SK-N-SH (cell line): ENCODE data around the gene ZMYND19. TPM values are rescaled to one million over a fixed set of nuclear protein-coding genes. Genes with fewer than 3 reads are reported as not detected.

Experiments
- CTCF ChIA-PET: fragments of 300-600, 350-600 bp; formaldehyde crosslinking; extraction: SDS; loops from one replicate; lab custom pipeline; 2021; lab: Yijun Ruan, JAX
- POLR2A ChIA-PET: fragments of 350-600 bp; sonication (Branson Sonifier 250); formaldehyde crosslinking; extraction: SDS; loops from one replicate; lab custom pipeline; 2020; ENCODE audit warnings: antibody characterized with exemption, inconsistent platforms; lab: Yijun Ruan, JAX
- DNase-seq: peaks from one replicate; pipeline ENCODE4 v3.0.0; 2012
- H2AFZ ChIP-seq: fragments of 200-600 bp; sonication (generic); 2 replicates; pipeline ENCODE4 v1.8.1; 2016; ENCODE audit warnings: antibody characterized with exemption, mild to moderate bottlenecking, low read depth
- H3F3A ChIP-seq: fragments of 200-600 bp; sonication (generic); replicated peaks from 2 replicates; pipeline ENCODE3; 2016; ENCODE audit warnings: antibody characterized with exemption, mild to moderate bottlenecking; ENCODE audit not compliant: insufficient read depth
- H3K27ac ChIP-seq, 2 experiments: fragments of 200-500 bp in 1 of 2; fragments of 200-600 bp in 1 of 2; sonication (Bioruptor generic) in 1 of 2; sonication (generic), shearing (Covaris generic) in 1 of 2; 2 replicates each; pipeline versions ENCODE4 v1.5.1 to v1.6.1; 2014 to 2016; ENCODE audit warnings: low read depth in 2 of 2, inconsistent platforms in 1 of 2, low read length in 1 of 2, mild to moderate bottlenecking in 1 of 2, mixed read lengths in 1 of 2
- H3K27me3 ChIP-seq: fragments of 200-600 bp; sonication (generic), shearing (Covaris generic); 2 replicates; pipeline ENCODE4 v1.6.1; 2016; ENCODE audit warnings: mixed run types; ENCODE audit not compliant: insufficient read depth
- H3K36me3 ChIP-seq, 2 experiments: fragments of 200-500 bp in 1 of 2; fragments of 200-600 bp in 1 of 2; sonication (Bioruptor generic) in 1 of 2; sonication (generic) in 1 of 2; replicated peaks in 1 of 2; 2 replicates each; pipeline versions ENCODE3 to v1.5.1; 2014 to 2016; ENCODE audit warnings: low read length in 1 of 2, mild to moderate bottlenecking in 1 of 2; ENCODE audit not compliant: insufficient read depth in 2 of 2, control insufficient read depth in 1 of 2
- H3K4me1 ChIP-seq, 2 experiments: fragments of 200-500 bp in 1 of 2; fragments of 200-600 bp in 1 of 2; sonication (Bioruptor generic) in 1 of 2; sonication (generic), shearing (Covaris generic) in 1 of 2; 2 replicates each; pipeline versions ENCODE4 v1.5.1 to v1.6.1; 2014 to 2016; ENCODE audit warnings: low read depth in 1 of 2, low read length in 1 of 2, mixed run types in 1 of 2; ENCODE audit not compliant: insufficient read depth in 2 of 2, control insufficient read depth in 1 of 2
- H3K4me2 ChIP-seq: fragments of 200-600 bp; sonication (generic), shearing (Covaris generic); 2 replicates; pipeline ENCODE4 v1.6.1; 2017; ENCODE audit warnings: mixed run types
- H3K4me3 ChIP-seq, 2 experiments: fragments of 200-500 bp in 1 of 2; fragments of 200-600 bp in 1 of 2; sonication (Bioruptor generic) in 1 of 2; sonication (generic), shearing (Covaris generic) in 1 of 2; 2 replicates each; pipeline versions ENCODE4 v1.5.1 to v1.8.1; 2014 to 2016; ENCODE audit warnings: low read depth in 2 of 2, inconsistent platforms in 1 of 2, low read length in 1 of 2, mild to moderate bottlenecking in 1 of 2, mixed read lengths in 1 of 2, moderate library complexity in 1 of 2
- H3K79me2 ChIP-seq: fragments of 200-600 bp; sonication (generic); 2 replicates; pipeline ENCODE4 v1.8.1; 2017; ENCODE audit warnings: mild to moderate bottlenecking; ENCODE audit not compliant: insufficient read depth
- H3K9ac ChIP-seq: fragments of 200-600 bp; sonication (generic); 2 replicates; pipeline ENCODE4 v1.6.1; 2017; ENCODE audit warnings: mixed run types
- H3K9me2 ChIP-seq: fragments of 200-600 bp; sonication (generic); 2 replicates; pipeline ENCODE4 v1.6.1; 2017; ENCODE audit warnings: mixed run types
- H3K9me3 ChIP-seq: fragments of 200-600 bp; sonication (generic); 2 replicates; pipeline ENCODE4 v1.6.1; 2017; ENCODE audit warnings: mixed run types, mild to moderate bottlenecking, moderate library complexity
- H4K20me1 ChIP-seq: fragments of 200-600 bp; sonication (generic); 2 replicates; pipeline ENCODE4 v1.6.1; 2017; ENCODE audit warnings: mild to moderate bottlenecking, mixed run types; ENCODE audit not compliant: insufficient read depth
- ELF1 ChIP-seq: IDR thresholded peaks from 2 replicates; pipeline ENCODE4 v1.4.0; 2012
- EP300 ChIP-seq, 2 experiments: IDR thresholded peaks; 2 replicates each; pipeline versions ENCODE4 v1.4.0 to v1.6.1; 2012; ENCODE audit warnings: borderline replicate concordance in 1 of 2, low read depth in 1 of 2, low read length in 1 of 2
- RCOR1 ChIP-seq: fragments of 150-350 bp; IDR thresholded peaks from 2 replicates; pipeline ENCODE4 v1.6.1; 2017; ENCODE audit warnings: antibody characterized with exemption, low read length
- RFX5 ChIP-seq: IDR thresholded peaks from 2 replicates; pipeline ENCODE4 v1.6.1; 2012; ENCODE audit warnings: mild to moderate bottlenecking, improper control_type of control experiment, low read length
- RXRA ChIP-seq: IDR thresholded peaks from 2 replicates; pipeline ENCODE4 v1.4.0; 2012; ENCODE audit warnings: low read depth, mild to moderate bottlenecking, borderline replicate concordance
- SIN3A ChIP-seq: IDR thresholded peaks from 2 replicates; pipeline ENCODE4 v1.6.1; 2012; ENCODE audit warnings: low read depth, mild to moderate bottlenecking, low read length, moderate library complexity, borderline replicate concordance
- TAF1 ChIP-seq: IDR thresholded peaks from 2 replicates; pipeline ENCODE4 v1.6.1; 2012; ENCODE audit warnings: low read depth, mild to moderate bottlenecking, low read length, moderate library complexity, borderline replicate concordance
- YY1 ChIP-seq: IDR thresholded peaks from 2 replicates; pipeline ENCODE4 v1.4.0; 2012; ENCODE audit warnings: low read depth, mild to moderate bottlenecking
- WGBS: methylation state at CpG from one replicate; pipeline ENCODE4 v1.1.6; 2017; ENCODE audit warnings: low lambda C conversion rate; 5-methylcytosine and 5-hydroxymethylcytosine counted together
- polyA plus RNA-seq, 3 experiments: library from polyadenylated mRNA; depleted of rRNA; stranded (reverse); fragments of >200 nt; gene quantifications; 2 replicates each; pipeline ENCODE4 v1.2.3, GENCODE V29; 2012
- TF ChIP-seq, protein P1 (sequence below): fragments of 150-350 bp; IDR thresholded peaks from 2 replicates; pipeline ENCODE4 v1.6.1; 2016; ENCODE audit warnings: mild to moderate bottlenecking, low read depth, low read length
- TF ChIP-seq, protein P2 (sequence below): fragments of 200-600 bp; sonication (generic); IDR thresholded peaks from 2 replicates; pipeline ENCODE4 v1.6.1; 2017; ENCODE audit warnings: antibody characterized with exemption, mild to moderate bottlenecking, moderate library complexity
- TF ChIP-seq, protein P3 (sequence below): IDR thresholded peaks from 2 replicates; pipeline ENCODE4 v1.6.1; 2012; ENCODE audit warnings: mild to moderate bottlenecking, low read depth, low read length, moderate library complexity

ZMYND19 gene
- polyA plus RNA-seq, 1 of the 3 experiments (the other 2 are of a cell fraction): 43.1 TPM

DNA sequence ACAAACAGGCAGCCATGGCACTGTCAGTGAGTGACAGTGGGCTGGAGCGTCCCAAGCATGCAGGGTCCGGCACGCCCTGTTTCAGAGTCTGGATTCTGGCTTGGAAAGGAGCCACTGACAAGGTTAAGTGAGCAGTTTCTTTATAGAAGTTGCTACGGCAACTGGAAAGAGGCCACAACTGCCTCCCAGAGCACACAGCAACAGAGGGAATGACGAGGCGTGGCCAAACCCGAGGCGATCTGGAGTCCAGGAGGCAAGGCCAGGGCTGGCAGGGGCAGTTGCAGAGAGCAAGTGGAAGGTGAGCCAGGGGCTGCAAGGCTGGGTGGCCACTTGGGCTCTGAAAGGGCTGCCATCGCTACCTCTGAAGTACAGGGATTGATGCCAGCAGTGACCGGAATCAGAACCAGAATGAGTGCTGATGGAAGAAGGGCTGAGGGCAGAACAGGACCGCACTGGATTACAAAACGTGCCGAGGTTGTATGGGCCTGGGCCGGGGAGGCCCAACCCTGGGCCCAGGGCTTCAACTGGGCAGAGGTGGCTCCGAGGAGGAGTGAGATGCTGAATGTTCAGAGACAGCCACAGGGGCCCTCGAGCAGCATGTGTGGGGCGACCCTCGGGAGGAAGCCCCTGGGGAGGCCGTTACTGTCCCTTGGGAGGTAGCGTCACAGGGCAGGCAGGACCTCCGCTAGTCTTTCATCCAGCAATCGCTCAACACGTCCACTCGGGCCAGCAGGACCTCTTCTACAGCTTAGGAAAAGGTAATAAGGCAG lies 34.1 kb downstream of the ZMYND19 start:
- no peak for DNase-seq
- POLR2A ChIA-PET: no interaction called here

DNA sequence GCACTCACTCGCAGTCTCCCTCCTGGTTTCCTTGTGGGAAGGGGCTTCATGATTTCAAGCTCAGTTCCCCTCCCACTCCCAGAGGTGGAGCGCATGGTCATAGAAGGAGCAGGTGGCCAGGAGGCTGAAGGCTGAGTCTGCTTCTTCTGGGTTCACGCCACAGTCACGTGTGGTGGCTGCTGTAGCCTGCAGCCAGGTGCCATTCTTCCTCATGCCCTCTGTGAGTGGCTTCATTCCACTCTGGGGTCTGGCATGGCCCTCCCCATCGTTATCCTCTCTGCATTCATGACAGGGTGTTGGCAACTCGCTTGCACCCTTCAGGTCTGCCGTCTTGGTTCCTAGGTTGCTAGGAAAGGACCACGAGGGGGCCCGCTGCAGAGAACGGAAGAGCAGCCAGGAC lies 35.1 kb downstream of the ZMYND19 start:
- WGBS: 97% methylated on average over 10 of the region's 10 CpGs
- Histone ChIP-seq H3K79me2 (peaks cover 21% of the 10 kb centered on the region), H3K4me3 (no peak overlapping the region), H3K36me3 (peaks cover 27 to 35% of the 10 kb centered on the region in 2 experiments), H3K9me3 (no peaks in the 10 kb centered on the region), H3K4me1 (peaks cover 5 to 7% of the 10 kb centered on the region in 2 experiments; a peak in 1 of 4 replicates), H3K4me2 (no peak overlapping the region), H2AFZ (no peak overlapping the region), H3K27ac (no peak overlapping the region), H3K27me3 (no peaks in the 10 kb centered on the region), H4K20me1 (no peaks in the 10 kb centered on the region)
- POLR2A ChIA-PET: no interaction called here
- DNase-seq: no peak
- TF ChIP-seq EP300 (IDR thresholded peaks at IDR 0.05; ENCODE audit: borderline replicate concordance in 1 of 2, low read depth in 1 of 2, low read length in 1 of 2) (no peak), YY1 (no peak), TAF1 (no peak), SIN3A (no peak), RFX5 (no peak), RXRA (no peak)
- TF ChIP-seq, protein P1, sequence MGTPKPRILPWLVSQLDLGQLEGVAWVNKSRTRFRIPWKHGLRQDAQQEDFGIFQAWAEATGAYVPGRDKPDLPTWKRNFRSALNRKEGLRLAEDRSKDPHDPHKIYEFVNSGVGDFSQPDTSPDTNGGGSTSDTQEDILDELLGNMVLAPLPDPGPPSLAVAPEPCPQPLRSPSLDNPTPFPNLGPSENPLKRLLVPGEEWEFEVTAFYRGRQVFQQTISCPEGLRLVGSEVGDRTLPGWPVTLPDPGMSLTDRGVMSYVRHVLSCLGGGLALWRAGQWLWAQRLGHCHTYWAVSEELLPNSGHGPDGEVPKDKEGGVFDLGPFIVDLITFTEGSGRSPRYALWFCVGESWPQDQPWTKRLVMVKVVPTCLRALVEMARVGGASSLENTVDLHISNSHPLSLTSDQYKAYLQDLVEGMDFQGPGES: no peak
- TF ChIP-seq, protein P2, sequence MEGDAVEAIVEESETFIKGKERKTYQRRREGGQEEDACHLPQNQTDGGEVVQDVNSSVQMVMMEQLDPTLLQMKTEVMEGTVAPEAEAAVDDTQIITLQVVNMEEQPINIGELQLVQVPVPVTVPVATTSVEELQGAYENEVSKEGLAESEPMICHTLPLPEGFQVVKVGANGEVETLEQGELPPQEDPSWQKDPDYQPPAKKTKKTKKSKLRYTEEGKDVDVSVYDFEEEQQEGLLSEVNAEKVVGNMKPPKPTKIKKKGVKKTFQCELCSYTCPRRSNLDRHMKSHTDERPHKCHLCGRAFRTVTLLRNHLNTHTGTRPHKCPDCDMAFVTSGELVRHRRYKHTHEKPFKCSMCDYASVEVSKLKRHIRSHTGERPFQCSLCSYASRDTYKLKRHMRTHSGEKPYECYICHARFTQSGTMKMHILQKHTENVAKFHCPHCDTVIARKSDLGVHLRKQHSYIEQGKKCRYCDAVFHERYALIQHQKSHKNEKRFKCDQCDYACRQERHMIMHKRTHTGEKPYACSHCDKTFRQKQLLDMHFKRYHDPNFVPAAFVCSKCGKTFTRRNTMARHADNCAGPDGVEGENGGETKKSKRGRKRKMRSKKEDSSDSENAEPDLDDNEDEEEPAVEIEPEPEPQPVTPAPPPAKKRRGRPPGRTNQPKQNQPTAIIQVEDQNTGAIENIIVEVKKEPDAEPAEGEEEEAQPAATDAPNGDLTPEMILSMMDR: no peak
- TF ChIP-seq, all 33 proteins: peak for 0
- no peak overlapping the region for H3K9ac ChIP-seq
- CTCF ChIA-PET: interaction anchor here (0.6 kb wide), 1 partner anchor 1921 kb away, joined by 3 read pairs; no protein-coding TSS in a partner anchor
- H3F3A ChIP-seq: peaks cover 12% of the 10 kb centered on the region
- H3K9me2 ChIP-seq: no peaks in the 10 kb centered on the region

More for the DNA sequence above, 34.1 kb downstream of the ZMYND19 start:
- WGBS: 95% methylated on average over 18 of the region's 24 CpGs
- H2AFZ ChIP-seq: no peak overlapping the region
- no peaks in the 10 kb centered on the region for H3K27me3 ChIP-seq
- peaks cover 24% of the 10 kb centered on the region for H3K79me2 ChIP-seq
- H3K36me3 ChIP-seq: peaks cover 27 to 35% of the 10 kb centered on the region in 2 experiments
- CTCF ChIA-PET: no interaction called here
- H3F3A ChIP-seq: peaks cover 12% of the 10 kb centered on the region
- no peak overlapping the region for H3K4me2 ChIP-seq
- H3K27ac ChIP-seq: no peak overlapping the region
- TF ChIP-seq ELF1: no peak
- no peak for TF ChIP-seq EP300 (IDR thresholded peaks at IDR 0.05; ENCODE audit: borderline replicate concordance in 1 of 2, low read depth in 1 of 2, low read length in 1 of 2)
- TF ChIP-seq, protein P3, sequence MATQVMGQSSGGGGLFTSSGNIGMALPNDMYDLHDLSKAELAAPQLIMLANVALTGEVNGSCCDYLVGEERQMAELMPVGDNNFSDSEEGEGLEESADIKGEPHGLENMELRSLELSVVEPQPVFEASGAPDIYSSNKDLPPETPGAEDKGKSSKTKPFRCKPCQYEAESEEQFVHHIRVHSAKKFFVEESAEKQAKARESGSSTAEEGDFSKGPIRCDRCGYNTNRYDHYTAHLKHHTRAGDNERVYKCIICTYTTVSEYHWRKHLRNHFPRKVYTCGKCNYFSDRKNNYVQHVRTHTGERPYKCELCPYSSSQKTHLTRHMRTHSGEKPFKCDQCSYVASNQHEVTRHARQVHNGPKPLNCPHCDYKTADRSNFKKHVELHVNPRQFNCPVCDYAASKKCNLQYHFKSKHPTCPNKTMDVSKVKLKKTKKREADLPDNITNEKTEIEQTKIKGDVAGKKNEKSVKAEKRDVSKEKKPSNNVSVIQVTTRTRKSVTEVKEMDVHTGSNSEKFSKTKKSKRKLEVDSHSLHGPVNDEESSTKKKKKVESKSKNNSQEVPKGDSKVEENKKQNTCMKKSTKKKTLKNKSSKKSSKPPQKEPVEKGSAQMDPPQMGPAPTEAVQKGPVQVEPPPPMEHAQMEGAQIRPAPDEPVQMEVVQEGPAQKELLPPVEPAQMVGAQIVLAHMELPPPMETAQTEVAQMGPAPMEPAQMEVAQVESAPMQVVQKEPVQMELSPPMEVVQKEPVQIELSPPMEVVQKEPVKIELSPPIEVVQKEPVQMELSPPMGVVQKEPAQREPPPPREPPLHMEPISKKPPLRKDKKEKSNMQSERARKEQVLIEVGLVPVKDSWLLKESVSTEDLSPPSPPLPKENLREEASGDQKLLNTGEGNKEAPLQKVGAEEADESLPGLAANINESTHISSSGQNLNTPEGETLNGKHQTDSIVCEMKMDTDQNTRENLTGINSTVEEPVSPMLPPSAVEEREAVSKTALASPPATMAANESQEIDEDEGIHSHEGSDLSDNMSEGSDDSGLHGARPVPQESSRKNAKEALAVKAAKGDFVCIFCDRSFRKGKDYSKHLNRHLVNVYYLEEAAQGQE: no peak
- TF ChIP-seq RCOR1: no peak
- TF ChIP-seq, all 33 proteins: peak for 0
- no peak overlapping the region for H3K9ac ChIP-seq
- no peaks in the 10 kb centered on the region for H3K9me2 ChIP-seq
- H3K4me3 ChIP-seq: no peak overlapping the region
- no peaks in the 10 kb centered on the region for H4K20me1 ChIP-seq
- H3K4me1 ChIP-seq: peaks cover 5% of the 10 kb centered on the region in 2 experiments; a peak in 1 of 4 replicates
- no peaks in the 10 kb centered on the region for H3K9me3 ChIP-seq
